ENCODE data around the gene STK24. TPM values are rescaled to one million over a fixed set of nuclear protein-coding genes. Genes with fewer than 3 reads are reported as not detected.

STK24 gene
- total and polyA plus RNA-seq, 2 of the 4 experiments (the other 2 are of a cell fraction): 29.2 to 43.4 TPM

DNA sequence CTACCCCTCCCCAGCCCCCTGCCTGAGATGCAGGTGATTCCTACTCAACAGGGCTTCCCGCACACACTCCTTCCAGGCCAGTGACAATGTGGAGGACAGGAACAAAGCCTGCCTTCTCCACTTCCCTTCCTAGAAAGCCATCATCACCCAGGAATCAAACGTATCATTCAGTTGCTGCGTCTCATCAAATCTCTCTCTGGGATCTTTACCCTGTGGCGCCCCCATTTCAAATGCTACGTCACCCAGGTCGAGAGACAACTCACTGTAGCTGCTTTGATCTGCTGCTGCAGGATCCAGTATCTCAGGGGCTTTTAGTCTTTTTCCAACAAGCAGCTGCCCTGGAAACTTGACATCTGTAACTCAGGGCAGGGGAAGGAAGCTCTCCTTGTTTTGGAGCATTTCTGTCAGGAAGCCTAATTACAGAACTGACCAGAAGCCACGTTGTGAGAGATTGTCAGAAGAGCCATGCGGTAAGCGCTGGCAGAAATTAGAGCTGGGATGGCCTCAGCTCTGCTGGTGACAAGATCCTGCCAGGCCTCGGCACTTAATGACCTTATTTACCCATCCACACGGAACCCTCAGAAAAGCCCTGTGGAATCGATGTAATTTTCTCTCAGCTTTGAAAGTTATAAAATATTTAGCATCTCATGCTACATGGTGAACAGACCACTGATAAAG, 140.5 kb downstream of the STK24 start (continued):
- TF ChIP-seq MAFK (IDR thresholded peaks at IDR 0.05; ENCODE audit: low read depth, low read length) (no peak), BHLHE40 (IDR thresholded peaks at IDR 0.05; ENCODE audit: low read depth, low read length) (no peak), FOS (IDR thresholded peaks at IDR 0.05; ENCODE audit: low read depth, low read length) (no peak), MAZ (IDR thresholded peaks at IDR 0.05; ENCODE audit: borderline replicate concordance, low read depth, low read length) (no peak), SMC3 (IDR thresholded peaks at IDR 0.05; ENCODE audit: low read depth, low read length) (no peak)

DNA sequence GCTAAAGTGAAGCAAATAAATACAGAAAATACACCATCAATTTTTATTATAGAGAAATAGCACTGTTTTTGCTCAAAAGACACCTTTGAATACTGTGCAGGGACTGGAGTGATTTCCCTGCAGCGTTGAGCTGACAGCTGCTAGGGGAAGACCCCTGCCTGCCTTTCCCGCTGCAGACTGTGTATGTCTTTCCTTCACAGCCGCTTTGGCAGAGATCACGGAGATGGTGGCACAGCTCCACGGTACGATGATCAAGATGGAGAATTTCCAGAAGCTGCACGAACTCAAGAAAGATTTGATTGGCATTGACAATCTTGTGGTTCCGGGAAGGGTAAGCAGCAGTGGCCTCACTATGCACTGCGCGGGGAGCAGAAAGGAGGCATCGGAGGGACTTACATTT, 141.5 kb downstream of the STK24 start:
- no peak overlapping the region for H3K18ac ChIP-seq (ENCODE audit: low read depth, low read length)
- H3K4ac ChIP-seq (ENCODE audit: low read depth, low read length): no peak overlapping the region
- no peak overlapping the region for H3K9ac ChIP-seq (ENCODE audit: low read depth, low read length)
- H4K8ac ChIP-seq (ENCODE audit: low read depth in 2 of 2, low read length in 2 of 2): no peak overlapping the region
- peaks cover 79% of the 10 kb centered on the region for H3K36me3 ChIP-seq (ENCODE audit: control insufficient read depth, insufficient read depth, low read length)
- H3K4me1 ChIP-seq (ENCODE audit: control insufficient read depth, insufficient read depth, low read length): no peaks in the 10 kb centered on the region
- peaks cover 0 to 15% of the 10 kb centered on the region in 2 experiments; a peak in 2 of 4 replicates for H3K79me1 ChIP-seq (ENCODE audit: low read depth in 1 of 2, low read length in 2 of 2)
- H2AFZ ChIP-seq (replicated peaks; ENCODE audit: low read length, poor library complexity): no peak overlapping the region
- DNase-seq (no peak), ATAC-seq (ENCODE audit: low read depth) (no peak)
- H2AK5ac ChIP-seq (ENCODE audit: low read depth, low read length): no peak overlapping the region
- no peak overlapping the region for H2BK20ac ChIP-seq (ENCODE audit: low read depth, low read length)
- dilution Hi-C loops (cut with HindIII; ENCODE audit: low sequenced_read_pairs, unreplicated experiment) (no loop called here), in situ Hi-C loops (cut with MboI; ENCODE audit: low sequenced_read_pairs) (loop anchor here (25.0 kb wide), 1 partner anchor 602 kb away; no protein-coding TSS in a partner anchor), intact Hi-C loops (cut with micrococcal nuclease) (no loop called here)
- CTCF ChIA-PET: no interaction called here
- no peak overlapping the region; the same call in 1 of the 2 replicates for H3K23ac ChIP-seq (ENCODE audit: low read depth, low read length)
- no peak overlapping the region for H3K27ac ChIP-seq (ENCODE audit: insufficient read depth, low read length)
- H4K5ac ChIP-seq (ENCODE audit: low read depth, low read length): no peak overlapping the region
- H3K4me2 ChIP-seq (ENCODE audit: low read depth, low read length): no peak overlapping the region
- no peaks in the 10 kb centered on the region for H3K27me3 ChIP-seq (ENCODE audit: control insufficient read depth, insufficient read depth, low read length)
- H2BK15ac ChIP-seq (ENCODE audit: low read depth, low read length): no peak overlapping the region
- no peaks in the 10 kb centered on the region for H3K9me3 ChIP-seq (ENCODE audit: control insufficient read depth, insufficient read depth, low read length)
- TF ChIP-seq MAZ (IDR thresholded peaks at IDR 0.05; ENCODE audit: borderline replicate concordance, low read depth, low read length) (no peak), SMC3 (IDR thresholded peaks at IDR 0.05; ENCODE audit: low read depth, low read length) (no peak), RFX5 (IDR thresholded peaks at IDR 0.05; ENCODE audit: low read depth, low read length) (no peak), CHD1 (IDR thresholded peaks at IDR 0.05; ENCODE audit: low read depth, low read length) (no peak), MAFK (IDR thresholded peaks at IDR 0.05; ENCODE audit: low read depth, low read length) (no peak), BHLHE40 (IDR thresholded peaks at IDR 0.05; ENCODE audit: low read depth, low read length) (no peak), POLR2A (IDR thresholded peaks at IDR 0.05; ENCODE audit: low read depth, low read length) (no peak), MXI1 (IDR thresholded peaks at IDR 0.05; ENCODE audit: borderline replicate concordance, low read depth, low read length) (no peak)
- no peak overlapping the region for H3K56ac ChIP-seq (ENCODE audit: extremely low read depth, insufficient read depth, low read length)
- no TSS peak for BruUV-seq (replicated peaks)
- no peak overlapping the region for H4K91ac ChIP-seq (ENCODE audit: insufficient read depth, low read depth, low read length)
- peaks cover 5% of the 10 kb centered on the region for H3K9me1 ChIP-seq (ENCODE audit: insufficient read depth, low read length)
- POLR2A ChIA-PET (ENCODE audit: unreplicated experiment): no interaction called here
- no peak overlapping the region for H3K4me3 ChIP-seq (ENCODE audit: insufficient read depth, low read depth, low read length)
- 36% methylated on average over 6 of the region's 11 CpGs; no CpG with 5 or more reads in 1 of the 2 experiments for WGBS, 2 experiments (ENCODE audit: extremely low coverage in 2 of 2, insufficient read length in 1 of 2)
- H2AK9ac ChIP-seq (replicated peaks; ENCODE audit: low read depth, low read length, poor library complexity): no peak overlapping the region
- peaks cover 4% of the 10 kb centered on the region; the same call in 1 of the 2 replicates for H4K20me1 ChIP-seq (ENCODE audit: insufficient read depth, low read length)
- H2BK5ac ChIP-seq (ENCODE audit: low read depth, low read length, poor library complexity, severe bottlenecking): no peak overlapping the region
- H3K14ac ChIP-seq (replicated peaks; ENCODE audit: low read depth, low read length): no peak overlapping the region
- H2BK120ac ChIP-seq (ENCODE audit: low read depth, low read length): no peak overlapping the region
